ENCODE results near the gene HLA-DPA1. TPM values are rescaled to one million over a fixed set of nuclear protein-coding genes. Genes with fewer than 3 reads are reported as not detected.

HLA-DPA1 gene
- total and polyA plus RNA-seq, 11 donors, result 18.2 to 438 (median 39.9) TPM

- intact Hi-C loops (cut with DNase I), result loop anchor here (1.0 to 5.0 kb wide), 4 partner anchors 31 to 131 kb away; no protein-coding TSS in a partner anchor
- ATAC-seq (no peak), DNase-seq (no peak)
- Histone ChIP-seq H3K27ac (no peak overlapping the region), H3K4me1 (peaks cover 0 to 29% (median 0%) of the 10 kb centered on the region in 12 donors), H3K27me3 (peaks cover 17 to 56% (median 25%) of the 10 kb centered on the region in 9 donors), H3K4me3 (no peak overlapping the region), H3K9me3 (no peaks in the 10 kb centered on the region), H3K36me3 (no peaks in the 10 kb centered on the region)
- WGBS, 4 donors, result 12 to 17% (median 14%) methylated on average over 9 of the region's 9 CpGs
- TF ChIP-seq POLR2A (IDR thresholded peaks at IDR 0.05), result no peak
- no peak for TF ChIP-seq CTCF (IDR thresholded peaks at IDR 0.05)
Observed at GRCh38 chr6:33117811-33118277, 44.4 kb upstream of the HLA-DPA1 start.

- TF ChIP-seq POLR2A (IDR thresholded peaks at IDR 0.05), result no peak
- intact Hi-C loops (cut with DNase I), result loop anchor here in 5 of 10 donors (2.0 to 5.0 kb wide), 2 partner anchors 130 to 132 kb away; no protein-coding TSS in a partner anchor
- WGBS, 4 donors, result 3 to 9% (median 4%) methylated on average over 25 to 32 of the region's 32 CpGs
- H3K27me3 ChIP-seq, result peaks cover 17 to 61% (median 25%) of the 10 kb centered on the region in 9 donors
- H3K27ac ChIP-seq, result no peak overlapping the region
- ATAC-seq (no peak), DNase-seq (no peak)
- no peak overlapping the region for H3K4me3 ChIP-seq
- H3K9me3 ChIP-seq, result no peaks in the 10 kb centered on the region
- H3K36me3 ChIP-seq, result no peaks in the 10 kb centered on the region
- H3K4me1 ChIP-seq, result peaks cover 0 to 33% (median 0%) of the 10 kb centered on the region in 12 donors
Observed at GRCh38 chr6:33116841-33117711, 43.6 kb upstream of the HLA-DPA1 start.

- H3K36me3 ChIP-seq, result no peaks in the 10 kb centered on the region
- TF ChIP-seq POLR2A (IDR thresholded peaks at IDR 0.05) (no peak), CTCF (IDR thresholded peaks at IDR 0.05) (no peak)
- ATAC-seq, result no peak
- no peak overlapping the region for H3K4me3 ChIP-seq
- DNase-seq, result no peak
- H3K4me1 ChIP-seq, result peaks cover 0 to 33% (median 0%) of the 10 kb centered on the region in 12 donors
- H3K27me3 ChIP-seq, result peaks cover 17 to 61% (median 25%) of the 10 kb centered on the region in 9 donors
- no peak overlapping the region for H3K27ac ChIP-seq
- no peaks in the 10 kb centered on the region for H3K9me3 ChIP-seq
- 0 to 11% (median 7%) methylated on average over 6 of the region's 6 CpGs for WGBS, 4 donors
- intact Hi-C loops (cut with DNase I), result loop anchor here in 5 of 10 donors (2.0 to 5.0 kb wide), 2 partner anchors 131 to 132 kb away; no protein-coding TSS in a partner anchor
Observed at GRCh38 chr6:33116417-33116816, 43.0 kb upstream of the HLA-DPA1 start.

GRCh38 chr6:33114406-33114805 lies 41.0 kb upstream of the HLA-DPA1 start:
- intact Hi-C loops (cut with DNase I), result no loop called here
- H3K4me3 ChIP-seq, result no peak overlapping the region
- peaks cover 12 to 67% (median 25%) of the 10 kb centered on the region in 9 donors for H3K27me3 ChIP-seq
- H3K4me1 ChIP-seq, result peaks cover 0 to 33% (median 0%) of the 10 kb centered on the region in 12 donors
- ATAC-seq (no peak), DNase-seq (no peak)
- no peaks in the 10 kb centered on the region for H3K9me3 ChIP-seq
- TF ChIP-seq CTCF (IDR thresholded peaks at IDR 0.05), result no peak
- no peak for TF ChIP-seq POLR2A (IDR thresholded peaks at IDR 0.05)
- H3K36me3 ChIP-seq, result no peaks in the 10 kb centered on the region
- H3K27ac ChIP-seq, result no peak overlapping the region

All from heart left ventricle (tissue), 16 donors.